NT2/D1 (cell line): ENCODE measurements around the gene RFLNA.

Experiments used
- SUZ12 ChIP-seq: IDR thresholded peaks from 2 replicates; pipeline ENCODE4 v1.6.1; 2011; ENCODE audit not compliant: insufficient read length, insufficient read depth; ENCODE audit errors: extremely low read depth
- YY1 ChIP-seq: IDR thresholded peaks from 2 replicates; pipeline ENCODE4 v1.6.1; 2011; ENCODE audit not compliant: insufficient read length, insufficient read depth
- ZNF274 ChIP-seq: IDR thresholded peaks from 2 replicates; pipeline ENCODE4 v1.6.1; 2011; ENCODE audit warnings: mild to moderate bottlenecking, low read depth, low read length

- TF ChIP-seq ZNF274 (no peak), SUZ12 (no peak), YY1 (no peak)
These were observed 43.7 kb upstream of the RFLNA start for GRCh38 chr12:124251186-124251585.
